ENCODE results near the gene STK25.

STK25 gene

DNA sequence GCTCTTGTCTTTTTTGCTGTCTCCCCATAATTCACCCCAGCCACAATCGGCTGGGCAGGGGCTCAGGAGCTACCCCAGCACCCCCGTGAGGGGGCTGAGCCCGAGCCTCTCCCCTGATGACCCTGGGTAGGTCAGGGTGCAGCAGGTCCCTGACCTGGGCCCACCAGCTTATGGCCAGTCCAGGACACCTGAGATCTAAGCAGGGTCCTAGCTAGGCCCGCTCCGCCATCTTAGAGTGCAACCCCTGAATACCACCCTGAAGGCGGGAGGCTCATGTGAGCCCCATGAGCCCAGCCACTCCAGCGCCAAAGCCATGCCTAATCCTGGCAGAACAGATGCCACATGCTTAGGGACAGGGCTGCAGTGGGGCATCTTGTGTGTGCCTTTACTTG is 16.2 kb downstream of the STK25 start:
- DNase-seq = no peak

DNA sequence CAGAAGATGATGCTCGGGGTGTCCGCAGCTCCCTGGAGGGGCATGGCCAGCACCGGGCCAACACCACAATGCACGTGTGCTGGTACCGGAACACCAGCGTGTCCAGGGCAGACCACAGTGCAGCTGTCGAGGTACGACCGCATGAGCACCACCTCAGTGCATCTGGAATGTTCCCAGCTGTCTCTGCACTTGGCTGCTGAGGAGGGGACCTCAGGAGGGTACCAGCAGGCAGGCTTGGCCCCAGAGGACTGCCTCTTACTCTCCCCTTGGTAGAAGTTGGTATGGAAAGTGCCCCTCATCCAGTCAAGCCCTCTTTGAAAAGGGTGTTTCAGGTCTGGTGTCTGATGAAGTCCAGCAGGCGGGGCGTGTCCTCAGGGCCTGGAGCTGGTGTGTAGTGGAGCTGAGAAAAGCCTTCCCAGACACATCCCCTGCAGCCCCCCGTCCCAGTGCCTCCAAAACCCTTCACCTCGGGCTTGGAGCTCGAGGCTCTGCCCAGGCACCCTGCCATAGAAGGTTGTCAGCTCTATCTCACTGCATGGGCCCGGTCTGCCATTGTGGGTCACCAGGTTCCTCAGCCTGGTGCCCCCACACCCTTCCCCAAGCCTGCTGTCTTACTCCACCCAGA is 16.7 kb downstream of the STK25 start:
- DNase-seq = no peak

DNA sequence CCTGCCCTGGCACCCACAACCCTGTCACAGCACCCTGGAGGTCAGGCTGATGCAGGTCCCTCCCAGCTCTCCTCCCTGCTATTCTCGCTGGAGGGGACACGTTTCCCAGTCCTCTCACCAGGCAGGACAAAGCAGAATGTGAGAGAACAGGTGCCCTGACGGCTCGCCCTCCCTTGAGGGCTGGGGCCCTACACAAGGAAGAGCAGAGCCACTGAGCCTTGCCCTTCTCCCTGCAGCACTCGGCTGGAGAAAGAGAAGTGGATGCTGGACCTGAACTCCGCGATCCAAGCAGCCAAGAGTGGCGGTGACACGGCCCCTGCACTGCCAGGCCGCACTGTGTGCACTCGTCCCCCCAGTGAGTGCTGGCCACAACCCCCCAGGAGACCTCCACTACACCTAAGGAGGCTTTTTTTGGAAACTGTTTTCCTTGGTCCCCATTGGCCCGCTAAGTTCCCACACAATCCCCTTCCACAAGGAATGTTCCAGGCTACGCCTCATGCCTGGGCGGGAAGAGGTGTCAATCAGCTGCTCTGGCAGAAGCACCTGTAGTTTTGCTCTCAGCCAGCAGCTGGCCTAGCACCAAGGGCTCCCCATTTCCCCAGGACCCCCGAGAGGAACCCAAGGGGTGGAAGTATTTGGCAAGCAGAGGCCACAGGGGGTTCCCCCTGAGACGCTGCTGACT is 17.4 kb downstream of the STK25 start:
- no peak for DNase-seq

DNA sequence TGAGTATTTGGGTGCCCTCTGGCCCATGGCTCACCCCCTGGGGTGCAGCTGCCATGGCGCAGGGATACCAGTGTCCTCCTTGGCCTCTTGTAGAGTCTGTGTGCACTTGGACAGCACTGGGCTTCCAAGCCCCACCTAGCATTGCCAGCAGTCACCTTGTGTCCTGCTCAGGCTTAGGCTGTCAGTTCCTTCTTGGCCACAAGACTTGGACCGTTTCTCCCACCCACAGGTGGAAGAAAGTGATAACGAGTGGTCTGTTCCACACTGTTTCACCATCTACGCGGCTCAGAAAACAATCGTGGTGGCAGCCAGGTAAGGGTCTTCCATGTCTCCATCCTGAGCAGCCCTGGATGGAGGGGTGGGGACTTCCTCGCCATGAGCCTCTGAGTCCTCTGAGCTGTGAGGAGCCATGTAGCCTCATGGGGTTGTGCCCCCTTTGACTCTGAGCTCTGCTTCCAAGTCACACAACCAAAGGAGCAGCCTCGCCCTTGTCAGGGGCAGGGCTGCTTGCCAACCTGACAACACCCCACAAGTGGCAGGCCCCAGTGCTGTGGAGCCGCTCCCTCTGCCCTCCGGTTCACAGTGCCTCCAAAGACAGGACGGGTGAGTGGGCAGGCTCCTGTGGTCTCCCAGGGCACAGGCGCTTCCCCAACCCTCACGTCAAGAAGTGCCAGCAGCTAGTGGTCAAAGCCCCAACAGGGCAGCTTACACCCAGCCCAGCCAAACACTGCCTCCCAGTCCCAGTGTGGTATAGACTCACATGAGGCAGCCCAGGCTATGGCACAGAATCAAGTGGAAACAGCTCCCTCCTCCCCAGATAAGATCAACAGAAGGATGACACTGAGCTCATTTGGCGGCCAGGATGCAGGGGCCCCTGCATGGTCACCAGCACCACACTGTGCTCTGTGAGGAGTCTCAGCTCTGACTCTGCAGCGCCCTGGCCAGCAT is 18.4 kb downstream of the STK25 start:
- peak; percentile 28 for DNase-seq

DNA sequence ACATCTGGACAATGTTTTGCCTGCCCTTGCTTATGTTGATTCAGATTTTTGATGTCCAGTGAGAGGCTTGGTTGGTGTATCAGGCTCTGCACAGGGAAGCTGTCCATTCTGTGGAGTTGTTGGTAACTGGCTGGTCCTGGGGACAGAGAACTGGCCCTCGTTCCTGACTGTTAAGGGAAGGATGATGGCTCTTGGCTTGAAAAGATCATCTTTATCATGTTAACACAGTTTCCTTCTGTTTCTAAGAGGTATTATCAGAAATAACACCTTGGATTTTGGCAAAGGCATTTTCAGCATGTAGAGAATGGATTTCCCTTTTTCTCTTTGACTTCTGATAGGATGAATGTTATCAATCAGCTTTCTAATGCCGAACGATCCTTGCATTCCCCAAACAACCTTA is 19.3 kb downstream of the STK25 start:
- DNase-seq = no peak

DNA sequence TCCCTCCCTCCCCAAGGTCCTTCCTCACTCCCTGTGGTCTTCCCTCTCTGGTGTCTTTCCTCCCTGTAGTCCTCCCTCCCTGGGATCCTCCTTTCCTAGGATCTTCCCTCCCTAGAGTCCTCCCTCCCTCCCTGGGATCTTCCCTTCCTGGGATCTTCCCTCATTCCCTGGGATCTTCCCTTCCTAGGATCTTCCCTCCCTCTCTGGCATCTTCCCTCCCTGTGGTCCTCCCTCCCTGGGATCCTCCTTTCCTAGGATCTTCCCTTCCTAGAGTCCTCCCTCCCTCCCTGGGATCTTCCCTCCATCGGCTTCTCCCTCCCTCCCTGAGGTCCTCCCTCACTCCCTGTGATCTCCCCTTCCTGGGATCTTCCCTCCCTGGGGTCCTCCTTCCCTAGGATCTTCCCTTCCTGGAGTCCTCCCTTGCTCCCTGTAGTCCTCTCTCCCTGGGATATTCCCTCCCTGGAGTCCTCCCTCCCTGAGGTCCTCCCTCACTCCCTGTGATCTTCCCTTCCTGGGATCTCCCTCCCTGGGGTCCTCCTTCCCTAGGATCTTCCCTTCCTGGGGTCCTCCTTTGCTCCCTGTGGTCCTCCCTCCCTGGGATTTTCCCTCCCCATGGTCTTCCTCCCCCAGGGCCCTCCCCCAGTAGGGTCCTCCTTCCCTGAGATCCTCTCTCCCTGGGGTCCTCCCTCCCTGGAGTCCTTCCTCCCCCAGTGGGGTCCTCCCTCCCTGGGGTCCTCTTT is 23.0 kb downstream of the STK25 start:
- DNase-seq = no peak

DNA sequence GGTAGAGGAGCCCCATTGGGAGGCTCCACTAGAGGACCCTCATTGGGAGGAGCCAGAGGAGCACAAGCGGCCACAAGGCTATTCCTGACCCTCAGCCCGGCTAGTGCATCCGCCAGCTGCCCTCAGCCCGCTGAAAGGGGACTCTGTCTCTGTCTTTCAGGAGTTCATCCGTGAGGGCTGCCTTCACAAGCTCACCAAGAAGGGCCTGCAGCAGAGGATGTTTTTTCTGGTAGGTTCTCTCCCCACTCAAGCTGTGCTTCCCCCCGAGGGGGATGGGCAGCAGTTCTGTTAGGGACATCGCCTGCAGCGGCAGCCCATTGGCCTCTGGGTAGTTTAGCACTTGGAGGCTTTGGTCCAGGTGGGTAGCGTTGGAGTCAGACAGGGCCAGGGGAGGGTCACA is 25.1 kb downstream of the STK25 start:
- no peak for DNase-seq

DNA sequence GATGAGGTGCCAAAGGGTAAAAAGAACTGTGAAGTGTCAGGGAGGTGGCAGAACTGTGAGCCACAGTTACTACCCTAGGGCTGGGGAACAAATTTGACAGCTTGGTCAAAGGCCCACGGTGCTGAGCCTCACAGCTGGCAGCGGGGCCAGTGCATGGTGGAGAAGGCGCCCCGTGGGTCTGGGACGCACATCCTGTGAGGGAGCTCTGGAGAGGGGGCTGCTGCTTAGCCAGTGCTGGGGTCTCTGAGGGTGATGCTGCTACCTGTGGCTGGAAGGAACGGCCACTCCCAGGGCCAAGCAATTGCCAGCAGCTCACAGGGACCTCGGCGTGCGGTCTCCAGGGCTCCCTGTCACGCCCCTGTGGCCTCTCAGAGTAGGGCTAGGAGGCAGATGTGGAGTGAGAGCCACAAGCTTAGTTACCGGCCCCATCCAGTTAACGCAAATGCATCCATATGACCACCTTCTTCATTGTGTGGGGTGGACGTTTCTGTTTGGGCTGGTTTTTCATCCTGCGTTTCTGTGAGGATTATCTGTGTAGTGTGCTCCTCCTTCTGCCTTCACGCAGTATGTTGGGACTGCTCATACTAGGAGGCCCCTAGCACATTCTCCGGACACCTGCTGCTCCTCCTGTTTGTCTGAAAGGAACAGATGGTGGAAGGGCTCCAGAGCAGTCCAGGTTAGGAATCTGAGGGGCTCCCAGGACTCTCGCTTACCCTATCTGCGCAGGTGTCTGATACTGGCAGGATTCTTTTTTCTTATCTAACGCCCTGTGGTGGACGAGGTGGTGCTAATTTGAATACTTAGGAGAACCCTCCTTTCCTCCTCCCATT is 26.0 kb downstream of the STK25 start:
- no peak for DNase-seq

DNA sequence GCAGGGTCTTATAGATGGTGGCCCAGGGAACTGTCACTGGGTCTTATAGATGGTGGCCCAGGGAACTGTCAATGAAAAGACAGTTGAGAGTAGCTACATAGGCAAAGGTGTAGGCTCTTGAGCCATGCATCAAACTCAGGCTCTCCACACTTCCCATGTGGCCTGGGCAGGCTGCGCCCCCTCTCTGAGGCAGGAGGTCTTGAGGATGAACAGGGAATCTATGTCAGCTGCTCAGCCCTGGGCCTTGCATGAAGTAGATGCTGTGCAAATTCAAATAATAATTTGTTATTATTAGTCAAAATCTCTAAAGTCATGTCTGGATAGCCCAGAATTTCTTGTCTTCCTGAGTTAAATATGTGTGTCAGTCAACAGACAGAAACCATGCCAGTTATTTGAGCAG is 26.7 kb downstream of the STK25 start:
- no peak for DNase-seq

DNA sequence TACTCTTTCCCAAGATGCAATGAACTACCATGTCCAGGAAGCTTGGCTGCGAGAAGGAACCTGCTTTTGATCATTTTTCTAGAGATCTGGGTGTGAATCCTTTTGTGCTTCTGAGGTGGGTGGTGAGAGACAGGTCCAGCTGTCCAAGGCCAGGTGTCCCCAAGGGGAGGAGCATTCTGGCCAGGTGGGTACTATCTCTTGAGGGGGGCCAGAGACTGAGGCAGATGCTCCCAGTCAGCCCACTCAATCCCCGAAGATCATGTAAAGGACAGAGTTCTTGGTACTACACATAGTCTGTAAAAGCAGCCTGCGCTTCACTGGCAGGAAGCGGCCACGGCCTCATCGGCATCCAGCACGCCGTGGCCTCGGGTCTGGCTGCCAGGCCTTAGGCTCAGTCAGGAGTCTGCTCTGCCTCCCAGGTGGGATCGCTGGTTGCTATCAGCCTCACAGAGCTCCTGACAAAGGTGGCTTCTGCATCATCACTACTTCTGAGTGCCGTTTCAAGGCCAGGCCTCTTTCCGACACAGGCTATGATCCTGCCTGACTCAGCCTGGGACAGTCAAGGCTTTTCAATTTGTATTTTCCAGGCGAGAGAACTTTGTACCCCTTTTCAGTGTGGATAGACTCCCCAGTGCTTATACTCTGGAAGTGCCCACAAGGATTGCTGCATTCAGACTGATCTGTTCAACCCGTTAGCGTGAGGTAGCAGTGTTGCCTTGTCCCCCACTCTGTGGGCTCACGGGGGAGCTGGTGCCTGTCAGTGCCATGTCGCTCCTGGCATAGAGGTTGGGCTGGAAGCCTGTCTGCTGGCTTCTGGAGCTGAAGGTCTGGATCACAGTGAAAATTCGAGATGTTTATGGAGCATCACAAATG is 29.1 kb downstream of the STK25 start:
- DNase-seq = no peak

DNA sequence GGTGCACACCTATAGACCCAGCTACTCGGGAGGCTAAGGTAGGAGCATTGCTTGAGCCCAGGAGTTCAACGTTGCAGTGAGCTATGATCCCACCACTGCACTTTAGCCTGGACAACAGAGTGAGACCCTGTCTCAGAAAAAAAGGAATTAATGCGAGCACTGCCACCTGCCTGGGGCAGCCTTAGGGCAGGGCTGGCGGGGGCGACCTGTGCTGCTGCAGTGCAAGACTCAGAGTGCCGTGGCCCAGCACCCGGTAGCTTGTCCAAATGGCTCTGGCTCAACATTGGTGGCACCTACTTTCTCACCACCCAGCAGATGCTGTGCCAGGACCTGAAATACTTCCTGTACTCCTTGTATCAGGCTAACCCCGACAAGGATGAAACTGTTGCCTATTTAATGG is 30.2 kb downstream of the STK25 start:
- DNase-seq = no peak

DNA sequence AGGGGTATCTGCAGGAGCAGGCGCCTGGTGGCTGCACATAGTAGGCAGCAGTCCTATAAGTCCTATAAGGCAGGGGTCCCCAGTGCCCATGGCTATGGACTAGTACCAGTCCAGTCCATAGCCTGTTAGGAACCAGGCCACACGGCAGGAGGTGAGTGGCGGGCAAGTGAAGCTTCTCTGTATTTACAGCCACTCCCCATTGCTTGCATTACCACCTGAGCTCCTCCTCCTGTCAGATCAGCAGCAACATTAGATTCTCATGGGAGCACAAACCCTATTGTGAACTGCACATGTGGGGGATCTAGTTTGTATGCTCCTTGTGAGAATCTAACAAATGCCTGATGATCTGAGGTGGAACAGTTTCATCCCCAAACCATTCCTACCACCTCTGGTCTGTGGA is 33.1 kb downstream of the STK25 start:
- DNase-seq = no peak

DNA sequence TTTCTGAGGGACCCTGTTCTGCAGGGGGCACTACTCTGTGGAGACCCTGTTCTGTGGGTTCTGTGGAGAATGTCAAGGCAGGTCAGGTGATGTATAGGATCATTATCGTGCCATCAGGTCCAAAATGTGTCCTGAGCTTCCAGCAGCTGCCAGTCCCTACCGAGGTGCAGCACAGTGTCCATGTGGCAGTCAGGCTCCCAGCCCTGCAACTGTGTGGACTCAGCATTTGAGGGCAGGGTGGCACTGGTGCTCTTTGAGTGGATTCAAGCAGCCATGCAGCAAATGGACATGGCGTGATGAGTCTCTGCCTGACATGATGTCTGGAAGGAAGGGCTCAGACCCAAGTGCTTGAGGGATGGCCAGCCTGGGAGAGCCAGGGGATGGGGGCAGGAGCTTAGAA is 35.0 kb downstream of the STK25 start:
- DNase-seq = no peak

DNA sequence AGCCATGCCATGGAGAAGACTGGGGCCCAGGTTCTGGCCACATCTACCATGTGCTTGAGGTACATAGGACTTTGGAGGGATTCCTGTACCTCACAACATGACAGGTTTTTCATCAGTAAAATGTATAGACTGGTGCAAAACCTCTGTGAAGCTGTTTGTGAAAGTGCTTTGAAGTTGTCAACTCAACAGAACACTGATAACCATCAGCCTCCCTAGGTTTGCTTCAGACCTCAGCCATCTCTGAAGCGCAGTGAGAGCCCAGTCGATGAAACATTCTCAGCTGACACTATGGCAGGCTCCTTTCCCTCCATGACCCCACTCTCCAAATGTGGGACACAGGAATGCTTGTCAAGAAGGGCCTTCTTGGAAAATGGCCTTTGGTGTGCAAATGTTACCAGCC is 38.6 kb downstream of the STK25 start:
- DNase-seq = no peak

DNA sequence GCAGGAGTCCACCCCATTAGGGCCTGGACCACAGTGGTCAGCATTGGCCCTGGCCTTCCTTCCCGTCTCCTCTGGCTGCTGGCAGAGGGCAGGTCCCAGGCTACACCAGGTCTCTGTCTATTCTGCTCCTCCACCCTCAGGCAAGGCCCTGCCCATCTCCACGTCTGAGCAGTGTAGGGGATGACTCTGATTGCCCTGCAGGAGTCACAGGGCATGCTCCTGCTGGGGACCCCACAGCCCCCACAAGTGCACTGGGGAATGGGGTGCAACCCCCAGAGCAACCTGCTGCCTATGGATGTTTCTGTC is 40.0 kb downstream of the STK25 start:
- DNase-seq = no peak

DNA sequence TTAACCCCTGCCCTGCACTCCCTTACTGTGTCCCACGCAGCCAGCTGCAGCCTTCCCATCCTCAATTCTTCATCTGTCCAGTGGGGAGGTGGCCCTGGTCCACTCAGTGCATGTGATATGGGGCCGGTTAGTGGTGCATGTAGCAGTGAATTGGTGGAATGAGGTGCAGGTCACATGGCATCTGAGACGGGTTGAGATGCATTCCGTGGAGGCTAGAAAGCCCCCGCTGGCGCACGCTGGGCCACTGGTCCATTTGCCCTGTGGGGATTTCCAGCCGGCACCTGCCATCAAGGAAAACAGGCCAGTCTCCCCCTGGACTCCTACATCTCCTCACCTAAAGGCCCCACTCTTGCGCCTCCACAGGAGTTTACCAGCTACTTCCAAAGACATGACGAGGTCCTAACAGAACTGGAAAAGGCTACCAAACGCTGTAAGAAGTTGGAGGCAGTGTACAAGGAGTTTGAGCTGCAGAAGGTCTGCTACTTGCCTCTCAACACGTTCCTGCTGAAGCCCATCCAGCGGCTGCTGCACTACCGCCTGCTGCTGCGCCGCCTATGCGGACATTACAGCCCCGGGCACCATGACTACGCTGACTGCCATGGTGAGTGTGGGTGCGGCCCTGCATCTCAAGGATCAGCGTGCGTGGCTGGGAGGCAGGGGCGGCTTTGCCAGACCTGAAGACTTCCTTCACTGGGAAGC is 40.5 kb downstream of the STK25 start:
- no peak for DNase-seq

DNA sequence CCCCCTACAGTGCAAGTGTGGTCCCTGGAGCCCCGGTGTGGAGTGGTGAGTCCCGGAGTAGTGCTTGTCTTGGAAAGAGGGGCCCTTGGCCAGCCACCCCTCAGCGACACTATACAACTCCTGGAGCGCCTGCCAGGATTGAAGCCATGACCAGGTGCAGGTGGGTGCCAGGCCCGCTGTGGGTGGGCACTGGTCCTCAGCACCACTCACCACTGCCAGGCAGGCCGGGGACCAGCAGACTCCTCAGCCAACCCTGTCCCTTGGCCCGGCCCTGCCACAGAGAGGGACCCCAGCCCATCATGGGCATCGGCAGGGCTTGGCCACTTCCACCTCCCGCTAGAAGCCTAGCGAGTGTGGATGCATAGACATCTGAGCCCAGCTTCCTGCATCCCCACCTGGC is 42.2 kb downstream of the STK25 start:
- no peak for DNase-seq

DNA sequence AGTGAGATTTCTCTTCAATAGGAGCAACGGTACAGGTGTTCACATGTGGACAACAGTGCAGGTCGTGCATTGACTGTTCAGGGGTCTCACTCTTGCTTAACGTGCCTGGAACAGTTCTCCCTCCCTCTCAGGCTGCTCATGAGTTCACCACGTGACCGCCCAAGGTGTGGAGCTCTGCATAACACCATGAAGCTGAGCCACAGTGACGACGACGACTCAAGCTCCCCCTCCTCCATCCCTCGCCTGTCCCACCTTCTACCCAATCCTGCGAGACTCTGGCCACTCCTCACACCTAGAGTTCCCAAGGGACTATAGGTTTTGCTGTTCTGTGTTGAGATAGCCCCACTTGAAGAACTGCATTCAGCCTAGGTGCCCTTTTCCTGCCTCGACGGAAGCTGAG is 42.8 kb downstream of the STK25 start:
- no peak for DNase-seq

DNA sequence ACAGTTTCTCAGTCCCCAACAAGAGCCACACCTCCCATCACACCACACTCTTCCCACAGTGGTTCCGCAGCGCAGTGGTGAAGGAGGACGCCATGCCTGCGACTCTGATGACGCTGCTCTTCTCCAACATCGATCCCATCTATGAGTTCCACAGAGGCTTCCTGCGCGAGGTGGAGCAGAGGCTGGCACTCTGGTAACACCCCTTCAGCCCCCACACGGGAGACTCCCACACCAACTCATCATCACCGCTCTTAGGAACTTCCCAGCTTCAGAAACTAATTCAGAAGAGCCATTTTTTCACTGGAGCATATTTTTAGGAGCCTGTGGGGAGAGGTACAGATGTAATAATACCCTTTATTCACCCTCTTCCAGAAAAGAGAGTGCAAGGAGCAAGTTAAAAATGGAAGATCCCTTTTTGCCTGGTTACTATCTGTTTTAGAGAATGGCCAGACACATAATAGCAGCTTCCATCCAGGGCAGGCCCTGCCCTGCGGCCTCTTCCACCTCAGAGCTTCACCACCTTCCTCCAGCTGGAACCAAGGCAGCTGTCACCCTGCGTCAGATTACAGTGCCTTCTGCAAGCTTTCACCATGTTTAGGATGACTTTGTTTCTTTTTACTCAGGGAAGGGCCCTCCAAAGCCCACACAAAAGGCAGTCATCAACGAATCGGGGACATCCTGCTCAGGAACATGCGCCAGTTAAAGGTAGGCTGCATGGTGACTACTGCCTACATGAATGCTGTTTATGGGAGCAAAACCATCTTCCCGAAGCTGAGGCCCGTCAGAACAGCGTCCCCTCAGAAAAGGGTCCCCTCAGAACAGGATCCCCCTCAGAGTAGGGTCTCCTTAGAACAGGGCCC is 44.9 kb downstream of the STK25 start:
- no peak for DNase-seq
